ENCODE measurements around the gene PIGS. TPM values are rescaled to one million over a fixed set of nuclear protein-coding genes. Genes with fewer than 3 reads are reported as not detected.
A peak's percentile ranks its signal among the peaks of the same experiment; 100 is the strongest.

Gene PIGS
- total RNA-seq = 43.0 TPM
- long read RNA-seq, transcript PIGS-203 (11 exons, 2,815 nt) = minor isoform, 17 of 136 reads
- long read RNA-seq, transcript PIGS-202 (12 exons, 2,877 nt) = major isoform, 83 of 136 reads
- long read RNA-seq, partial matches to known transcripts = 20 of 136 reads
- long read RNA-seq, other reads (novel, unspliced or antisense) = 13 of 136 reads

GRCh38 chr17:28571361-28572122 lies at the start of gene PIGS:
TSS of gene PIGS (minus strand) at chr17:28571524. CDS start at chr17:28571496, 28 bp downstream.
- Histone ChIP-seq H3K4me1 (peaks cover 18% of the 10 kb centered on the region), H3K36me3 (no peaks in the 10 kb centered on the region), H3K9me3 (no peaks in the 10 kb centered on the region), H3K27ac (peak within 1 kb of the TSS; percentile 86), H3K27me3 (no peaks in the 10 kb centered on the region), H3K4me3 (peak within 1 kb of the TSS; percentile 99)
- ATAC-seq (peak; percentile 99), DNase-seq (peak; percentile 98)
- intact Hi-C loops (cut with DNase I) = no loop called here
- no peak for TF ChIP-seq CTCF (IDR thresholded peaks at IDR 0.05)

GRCh38 chr17:28620010-28620409 lies 48.7 kb upstream of the PIGS start:
- intact Hi-C loops (cut with DNase I) = no loop called here

GRCh38 chr17:28618464-28618863 lies 47.1 kb upstream of the PIGS start:
- Histone ChIP-seq H3K4me3 (no peak overlapping the region), H3K36me3 (peaks cover 100% of the 10 kb centered on the region), H3K4me1 (no peaks in the 10 kb centered on the region), H3K9me3 (no peaks in the 10 kb centered on the region), H3K27ac (no peak overlapping the region), H3K27me3 (no peaks in the 10 kb centered on the region)
- no peak for DNase-seq
- ATAC-seq = no peak
- TF ChIP-seq CTCF (IDR thresholded peaks at IDR 0.05) = no peak
- intact Hi-C loops (cut with DNase I) = no loop called here

More at GRCh38 chr17:28620010-28620409, 48.7 kb upstream of the PIGS start:
- no peaks in the 10 kb centered on the region for H3K9me3 ChIP-seq
- ATAC-seq (no peak), DNase-seq (no peak)
- no peak overlapping the region for H3K4me3 ChIP-seq
- H3K27me3 ChIP-seq = no peaks in the 10 kb centered on the region
- no peak overlapping the region for H3K27ac ChIP-seq
- peaks cover 100% of the 10 kb centered on the region for H3K36me3 ChIP-seq
- TF ChIP-seq CTCF (IDR thresholded peaks at IDR 0.05) = no peak
- no peaks in the 10 kb centered on the region for H3K4me1 ChIP-seq

DNA sequence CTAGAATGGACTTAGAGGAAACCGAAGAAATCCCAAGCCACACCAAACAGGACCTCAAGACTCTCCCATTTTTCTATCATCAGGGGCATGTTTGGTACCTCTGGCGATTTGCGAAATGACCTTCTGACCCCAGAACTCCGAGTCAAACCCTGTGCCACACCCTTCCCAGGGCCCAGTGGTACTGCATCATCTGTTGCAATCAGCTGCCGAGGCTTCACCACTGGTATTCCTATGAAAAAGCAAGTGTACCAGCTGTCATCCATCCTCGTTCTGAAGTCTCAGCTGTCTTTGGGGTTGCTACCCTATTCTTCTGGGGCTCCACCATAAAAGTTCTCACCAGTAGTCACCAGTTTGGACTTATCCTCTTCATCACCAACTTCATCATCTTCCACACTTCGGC lies 45.0 kb upstream of the PIGS start:
- no peak for ATAC-seq
- no peaks in the 10 kb centered on the region for H3K27me3 ChIP-seq
- peaks cover 80% of the 10 kb centered on the region for H3K36me3 ChIP-seq
- no peak overlapping the region for H3K4me3 ChIP-seq
- DNase-seq = no peak
- H3K9me3 ChIP-seq = no peaks in the 10 kb centered on the region
- intact Hi-C loops (cut with DNase I) = no loop called here
- no peak for TF ChIP-seq CTCF (IDR thresholded peaks at IDR 0.05)
- no peaks in the 10 kb centered on the region for H3K4me1 ChIP-seq
- H3K27ac ChIP-seq = no peak overlapping the region

GRCh38 chr17:28615260-28615940 lies 44.1 kb upstream of the PIGS start:
- intact Hi-C loops (cut with DNase I) = no loop called here
- Histone ChIP-seq H3K9me3 (no peaks in the 10 kb centered on the region), H3K27ac (no peak overlapping the region), H3K36me3 (peaks cover 72% of the 10 kb centered on the region), H3K27me3 (no peaks in the 10 kb centered on the region), H3K4me1 (no peaks in the 10 kb centered on the region), H3K4me3 (no peak overlapping the region)
- TF ChIP-seq CTCF (IDR thresholded peaks at IDR 0.05) = no peak
- DNase-seq (no peak), ATAC-seq (no peak)

Data from upper lobe of right lung (tissue), 1 donor.